Epidermal melanocyte (primary cell): ENCODE measurements around the gene ASB18.
"Not testable (repeated sequence)": the region's sequence is repeated elsewhere in the genome, so short reads cannot be mapped to it uniquely, and the experiment has no call there.

ENCODE experiments used
- DNase-seq: peaks from one replicate; pipeline ENCODE4 v3.0.0; 2011; ENCODE audit warnings: low spot score; ENCODE audit not compliant: insufficient read length

Gene ASB18

GRCh38 chr2:236286873-236287545, 22.8 kb upstream of the ASB18 start:
- DNase-seq, result no peak

- no peak for DNase-seq
These were observed 20.0 kb upstream of the ASB18 start for GRCh38 chr2:236284208-236284607.

- DNase-seq, result no peak
These were observed 18.2 kb upstream of the ASB18 start for GRCh38 chr2:236282406-236282805.

GRCh38 chr2:236281423-236281822, 17.2 kb upstream of the ASB18 start:
- DNase-seq, result no peak

- DNase-seq, result no peak
These were observed 8.9 kb upstream of the ASB18 start for GRCh38 chr2:236273126-236273525.

- no peak for DNase-seq
These were observed 7.6 kb upstream of the ASB18 start for GRCh38 chr2:236271851-236272250.

GRCh38 chr2:236269876-236270275, 5.7 kb upstream of the ASB18 start:
- not testable (repeated sequence) for DNase-seq

- no peak for DNase-seq
These were observed 1.5 kb upstream of the ASB18 start for GRCh38 chr2:236265675-236266074.

- no peak for DNase-seq
These were observed 2.0 kb downstream of the ASB18 start for GRCh38 chr2:236262238-236262637.

GRCh38 chr2:236261452-236261851, 2.8 kb downstream of the ASB18 start:
- DNase-seq, result no peak

- DNase-seq, result no peak
These were observed 4.8 kb downstream of the ASB18 start for GRCh38 chr2:236259371-236259770.

- DNase-seq, result no peak
These were observed 6.6 kb downstream of the ASB18 start for GRCh38 chr2:236257575-236257974.

GRCh38 chr2:236257136-236257535, 7.1 kb downstream of the ASB18 start:
- no peak for DNase-seq

- DNase-seq, result no peak
These were observed 7.7 kb downstream of the ASB18 start for GRCh38 chr2:236256366-236256985.

- DNase-seq, result no peak
These were observed 9.5 kb downstream of the ASB18 start for GRCh38 chr2:236254674-236255073.

GRCh38 chr2:236254001-236254400, 10.2 kb downstream of the ASB18 start:
- no peak for DNase-seq

GRCh38 chr2:236252602-236253001, 11.6 kb downstream of the ASB18 start:
- no peak for DNase-seq

- DNase-seq, result no peak
These were observed 13.2 kb downstream of the ASB18 start for GRCh38 chr2:236250909-236251579.

- no peak for DNase-seq
These were observed 13.9 kb downstream of the ASB18 start for GRCh38 chr2:236250286-236250685.

GRCh38 chr2:236249066-236249465, 15.1 kb downstream of the ASB18 start:
- no peak for DNase-seq

GRCh38 chr2:236246711-236247246, 17.4 kb downstream of the ASB18 start:
- no peak for DNase-seq

- no peak for DNase-seq
These were observed 19.9 kb downstream of the ASB18 start for GRCh38 chr2:236244256-236244655.
